Colonic mucosa (tissue), 4 donors: Measurements from ENCODE around the gene OR10K2. TPM values are rescaled to one million over a fixed set of nuclear protein-coding genes. Genes with fewer than 3 reads are reported as not detected.

Experiments
- DNase-seq: peaks from one replicate; pipeline ENCODE4 v3.0.0-alpha.2; 2020
- H3K27ac ChIP-seq: fragments of 200-600 bp; one replicate; pipeline ENCODE4 v1.8.0; 2021
- H3K27me3 ChIP-seq: fragments of 200-600 bp; one replicate; pipeline ENCODE4 v1.8.0; 2021
- H3K36me3 ChIP-seq: fragments of 200-600 bp; one replicate; pipeline ENCODE4 v1.8.0; 2021
- H3K4me1 ChIP-seq: fragments of 200-600 bp; one replicate; pipeline ENCODE4 v1.8.0; 2021; ENCODE audit warnings: mild to moderate bottlenecking
- H3K4me3 ChIP-seq: fragments of 200-600 bp; one replicate; pipeline ENCODE4 v1.8.0; 2021
- H3K9ac ChIP-seq, 2 donors: one replicate each; pipeline ENCODE4 v1.7.0; 2013; ENCODE audit warnings: control low read depth in 2 of 2, low read depth in 2 of 2, low read length in 2 of 2
- H3K9me3 ChIP-seq: fragments of 200-600 bp; one replicate; pipeline ENCODE4 v1.8.0; 2021
- intact Hi-C: fragments of 100-400 bp; cut with DNase I; formaldehyde crosslinking; loops from one replicate; pipeline ENCODE4 v1.14.1; 2022
- total RNA-seq, 2 donors: library from RNA; stranded (reverse); fragmentation: NEBNext Ultra II Directional in 1 of 2; extraction: Animal tissue kit (Norgen Biotek cat#: 25700) in 1 of 2; gene quantifications; one replicate each; pipeline ENCODE4 v1.2.1, GENCODE V29; 2021
- TF ChIP-seq, protein P1 (sequence below): fragments of 200-600 bp; IDR thresholded peaks from one replicate; pipeline ENCODE4 v1.8.0; 2022; ENCODE audit warnings: antibody characterized with exemption, mild to moderate bottlenecking
- donor health status: healthy.
- donor health status: DM: no; HTN: no; CAD: no.
- donor health status: DM: no; HTN: no; CAD: no.

OR10K2 gene
- total RNA-seq, 2 donors from 2014 or later: not detected

- H3K27ac ChIP-seq: no peak overlapping the region
- TF ChIP-seq, protein P1, sequence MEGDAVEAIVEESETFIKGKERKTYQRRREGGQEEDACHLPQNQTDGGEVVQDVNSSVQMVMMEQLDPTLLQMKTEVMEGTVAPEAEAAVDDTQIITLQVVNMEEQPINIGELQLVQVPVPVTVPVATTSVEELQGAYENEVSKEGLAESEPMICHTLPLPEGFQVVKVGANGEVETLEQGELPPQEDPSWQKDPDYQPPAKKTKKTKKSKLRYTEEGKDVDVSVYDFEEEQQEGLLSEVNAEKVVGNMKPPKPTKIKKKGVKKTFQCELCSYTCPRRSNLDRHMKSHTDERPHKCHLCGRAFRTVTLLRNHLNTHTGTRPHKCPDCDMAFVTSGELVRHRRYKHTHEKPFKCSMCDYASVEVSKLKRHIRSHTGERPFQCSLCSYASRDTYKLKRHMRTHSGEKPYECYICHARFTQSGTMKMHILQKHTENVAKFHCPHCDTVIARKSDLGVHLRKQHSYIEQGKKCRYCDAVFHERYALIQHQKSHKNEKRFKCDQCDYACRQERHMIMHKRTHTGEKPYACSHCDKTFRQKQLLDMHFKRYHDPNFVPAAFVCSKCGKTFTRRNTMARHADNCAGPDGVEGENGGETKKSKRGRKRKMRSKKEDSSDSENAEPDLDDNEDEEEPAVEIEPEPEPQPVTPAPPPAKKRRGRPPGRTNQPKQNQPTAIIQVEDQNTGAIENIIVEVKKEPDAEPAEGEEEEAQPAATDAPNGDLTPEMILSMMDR: no peak
- intact Hi-C loops: no loop called here
- no peaks in the 10 kb centered on the region for H3K36me3 ChIP-seq
- H3K9me3 ChIP-seq: no peaks in the 10 kb centered on the region
- H3K27me3 ChIP-seq: no peaks in the 10 kb centered on the region
- no peak overlapping the region for H3K9ac ChIP-seq
- no peak for DNase-seq
- H3K4me3 ChIP-seq: no peak overlapping the region
- no peaks in the 10 kb centered on the region for H3K4me1 ChIP-seq
These were observed 8.5 kb downstream of the OR10K2 start for GRCh38 chr1:158417586-158417985.

DNA sequence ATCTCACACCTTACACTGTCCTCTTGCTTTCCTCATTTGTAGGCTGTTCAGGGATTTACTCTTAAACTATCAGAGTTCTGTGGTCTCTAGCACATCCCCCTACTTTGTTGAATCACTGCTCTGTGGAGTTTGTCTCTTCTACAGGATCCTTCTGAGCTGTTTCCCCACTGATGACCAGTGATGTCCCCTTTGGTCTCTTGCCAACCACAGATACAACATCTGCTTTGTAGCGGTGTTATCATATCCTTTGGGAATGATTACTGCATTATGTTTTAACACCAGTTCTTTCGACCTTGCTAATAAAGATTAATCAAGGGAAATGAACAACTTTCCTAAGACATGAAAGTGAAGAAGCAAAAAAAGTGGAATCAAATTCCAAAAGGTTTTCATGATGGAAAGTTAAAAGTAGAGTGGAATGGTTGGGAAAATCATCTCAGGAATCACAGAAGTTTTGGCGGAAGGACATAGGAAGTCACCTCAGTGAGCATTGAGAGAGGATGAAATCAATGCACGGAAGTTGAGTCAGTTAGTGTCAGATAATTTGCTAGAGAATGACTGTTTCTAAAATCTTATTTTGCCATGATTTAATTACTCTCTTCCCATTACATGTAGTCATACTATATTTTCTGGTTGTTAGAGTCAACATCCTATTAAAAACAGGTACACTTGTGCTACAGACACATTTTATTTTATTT is 11.2 kb downstream of the OR10K2 start:
- H3K4me1 ChIP-seq: no peaks in the 10 kb centered on the region
- no peak overlapping the region for H3K4me3 ChIP-seq
- no peaks in the 10 kb centered on the region for H3K9me3 ChIP-seq
- no peak overlapping the region for H3K9ac ChIP-seq
- H3K27me3 ChIP-seq: no peaks in the 10 kb centered on the region
- no peaks in the 10 kb centered on the region for H3K36me3 ChIP-seq
- DNase-seq: no peak
- TF ChIP-seq, protein P1: no peak
- intact Hi-C loops: no loop called here
- no peak overlapping the region for H3K27ac ChIP-seq

GRCh38 chr1:158407092-158407491 is 18.9 kb downstream of the OR10K2 start:
- Histone ChIP-seq H3K9me3 (no peaks in the 10 kb centered on the region), H3K27me3 (no peaks in the 10 kb centered on the region), H3K4me1 (no peaks in the 10 kb centered on the region), H3K4me3 (no peak overlapping the region), H3K36me3 (no peaks in the 10 kb centered on the region), H3K9ac (no peak overlapping the region), H3K27ac (no peak overlapping the region)
- TF ChIP-seq, protein P1: no peak
- DNase-seq: no peak
- intact Hi-C loops: no loop called here

DNA sequence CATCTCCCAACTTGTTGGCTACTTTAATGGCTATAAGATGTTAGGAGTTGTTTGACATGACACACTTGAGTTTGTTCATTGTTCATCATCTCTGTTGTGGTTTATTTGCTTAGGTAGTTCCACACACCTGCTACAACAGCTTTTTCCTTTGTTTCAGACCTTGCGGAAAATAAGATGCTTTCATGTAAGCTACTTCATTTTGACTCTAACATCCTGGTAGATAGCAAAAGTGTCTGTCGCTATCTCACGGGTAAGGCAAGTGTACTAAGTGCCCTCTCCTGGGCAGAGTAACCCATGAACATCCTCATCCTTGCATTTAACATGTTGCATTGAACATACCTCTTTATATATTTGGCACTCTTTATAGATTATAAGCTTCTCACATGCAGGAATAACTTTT is 25.2 kb downstream of the OR10K2 start:
- Histone ChIP-seq H3K4me3 (no peak overlapping the region), H3K9ac (no peak overlapping the region), H3K27me3 (no peaks in the 10 kb centered on the region), H3K27ac (no peak overlapping the region), H3K36me3 (no peaks in the 10 kb centered on the region), H3K9me3 (no peaks in the 10 kb centered on the region), H3K4me1 (no peaks in the 10 kb centered on the region)
- intact Hi-C loops: no loop called here
- TF ChIP-seq, protein P1: no peak
- no peak for DNase-seq

GRCh38 chr1:158398818-158399514 is 27.1 kb downstream of the OR10K2 start, which contains the start of gene OR10T2:
TSS of gene OR10T2 (minus strand) at chr1:158399466. CDS start at chr1:158399466, 0 bp downstream.
- Histone ChIP-seq H3K4me3 (no peak within 1 kb of the TSS), H3K4me1 (no peaks in the 10 kb centered on the region), H3K27me3 (no peaks in the 10 kb centered on the region), H3K36me3 (no peaks in the 10 kb centered on the region), H3K9ac (no peak within 1 kb of the TSS), H3K9me3 (no peaks in the 10 kb centered on the region), H3K27ac (no peak within 1 kb of the TSS)
- intact Hi-C loops: no loop called here
- DNase-seq: no peak
- TF ChIP-seq, protein P1: no peak
